HG03565 (cell line): ENCODE results near the gene CRIP2.
A peak's percentile ranks its signal among the peaks of the same experiment; 100 is the strongest.

ENCODE experiments used
- ATAC-seq: cut with Tn5 transposase; IDR thresholded peaks from one replicate; pipeline ENCODE4 v1.9.1; 2021; ENCODE audit warnings: mild to moderate bottlenecking, moderate library complexity; ENCODE audit not compliant: unreplicated experiment

Gene CRIP2

GRCh38 chr14:105475269-105476096 lies 862 bp downstream of the CRIP2 start:
- ATAC-seq = no peak

- no peak for ATAC-seq
These were observed 1.6 kb downstream of the CRIP2 start for GRCh38 chr14:105476097-105476830.

DNA sequence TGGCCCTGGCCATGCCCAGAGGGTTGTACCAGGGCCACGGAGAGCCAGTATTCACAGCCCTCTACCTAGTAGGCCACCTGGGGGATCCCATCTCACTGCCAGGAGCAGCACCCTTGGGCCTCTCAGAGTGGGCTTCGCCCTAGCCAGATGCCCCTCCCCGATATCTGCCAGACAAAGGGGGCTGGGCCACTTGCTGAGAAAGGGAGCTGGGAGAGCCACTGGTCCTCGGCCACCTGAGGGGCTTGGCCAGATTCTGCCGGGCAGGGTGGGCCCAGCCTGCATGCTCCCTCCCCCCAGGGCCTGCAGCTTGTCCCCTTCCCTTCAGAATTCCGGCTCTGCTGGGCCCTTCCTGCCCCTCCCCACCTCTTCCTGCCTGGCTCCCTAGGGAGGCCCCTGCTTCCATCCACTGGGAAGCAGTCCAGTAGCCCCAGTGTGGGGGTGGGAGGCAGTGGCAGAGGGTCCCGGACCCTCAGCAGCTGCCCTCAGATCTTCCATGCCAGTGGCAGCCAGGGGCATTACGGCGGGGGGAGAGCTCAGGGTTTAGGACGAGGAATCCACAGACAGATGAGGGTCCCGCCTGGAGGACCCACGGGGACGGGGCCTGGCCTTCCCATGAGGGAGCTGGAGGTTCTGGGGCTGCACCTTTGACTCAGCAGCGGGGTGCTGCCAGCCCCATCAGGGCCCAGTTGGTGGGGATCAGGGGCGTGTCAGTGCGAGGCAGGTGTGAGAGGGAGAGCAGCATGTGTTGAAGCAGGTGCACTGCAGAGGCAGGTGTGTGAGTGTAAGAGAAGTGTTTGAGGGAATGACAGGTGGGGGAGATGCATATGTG lies 2.4 kb downstream of the CRIP2 start:
- ATAC-seq = no peak

- no peak for ATAC-seq
These were observed 3.2 kb downstream of the CRIP2 start for GRCh38 chr14:105477660-105478397.

DNA sequence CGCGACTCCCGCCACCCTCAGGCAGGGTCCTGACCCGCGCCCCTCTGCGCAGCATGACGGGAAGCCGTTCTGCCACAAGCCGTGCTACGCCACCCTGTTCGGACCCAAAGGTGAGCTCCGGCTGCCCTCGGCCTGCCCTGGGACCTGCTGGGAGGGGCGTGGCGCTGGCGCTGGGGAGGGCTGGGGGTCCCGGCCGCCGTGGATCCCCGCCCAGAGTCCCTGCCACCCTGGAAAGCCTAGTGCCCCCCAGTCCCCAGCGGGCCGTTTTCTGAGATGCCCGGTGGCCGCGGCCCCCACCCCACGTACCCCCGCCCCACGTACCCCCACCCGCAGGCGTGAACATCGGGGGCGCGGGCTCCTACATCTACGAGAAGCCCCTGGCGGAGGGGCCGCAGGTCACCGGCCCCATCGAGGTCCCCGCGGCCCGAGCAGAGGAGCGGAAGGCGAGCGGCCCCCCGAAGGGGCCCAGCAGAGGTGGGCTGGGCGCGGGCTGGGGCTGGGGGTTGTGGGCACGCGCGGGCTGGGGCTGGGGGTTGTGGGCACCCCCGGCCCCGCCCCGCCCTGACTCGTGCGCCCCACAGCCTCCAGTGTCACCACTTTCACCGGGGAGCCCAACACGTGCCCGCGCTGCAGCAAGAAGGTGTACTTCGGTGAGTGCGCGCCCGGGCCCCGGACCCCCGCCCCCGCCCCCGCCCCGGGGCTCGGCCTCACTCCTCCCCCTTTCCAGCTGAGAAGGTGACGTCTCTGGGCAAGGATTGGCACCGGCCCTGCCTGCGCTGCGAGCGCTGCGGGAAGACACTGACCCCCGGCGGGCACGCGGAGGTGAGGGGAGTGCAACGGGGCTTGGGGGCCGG lies 4.0 kb downstream of the CRIP2 start:
- ATAC-seq = no peak

DNA sequence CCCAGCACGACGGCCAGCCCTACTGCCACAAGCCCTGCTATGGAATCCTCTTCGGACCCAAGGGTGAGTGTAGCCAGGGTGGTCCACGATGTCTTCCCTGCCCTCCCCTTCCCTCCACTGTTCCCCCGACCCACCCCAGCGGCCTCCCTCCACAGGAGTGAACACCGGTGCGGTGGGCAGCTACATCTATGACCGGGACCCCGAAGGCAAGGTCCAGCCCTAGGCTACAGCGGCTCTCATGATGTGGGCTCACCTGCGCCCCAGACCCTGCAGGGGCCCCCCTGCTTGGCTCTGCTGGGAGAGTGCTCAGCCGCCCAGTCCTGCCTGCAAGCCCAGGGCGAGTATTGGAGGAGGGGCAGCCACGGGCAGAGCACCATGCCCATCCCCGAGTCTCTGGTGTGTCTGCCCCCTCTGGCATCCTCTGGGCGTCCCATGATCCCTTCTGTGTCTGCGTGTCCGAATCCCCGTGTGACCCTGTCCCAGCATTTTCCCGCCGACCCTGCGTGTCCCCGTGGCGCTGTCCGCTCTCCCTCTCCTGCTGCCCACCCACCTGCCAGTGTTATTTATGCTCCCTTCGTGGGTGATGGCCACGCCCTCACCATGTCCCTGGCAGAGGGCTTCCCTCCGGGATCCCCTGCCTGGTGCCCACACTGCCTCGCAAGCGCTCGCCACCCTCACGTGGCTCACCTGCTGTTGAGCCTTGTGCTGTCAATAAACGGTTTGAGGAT lies 5.0 kb downstream of the CRIP2 start:
- no peak for ATAC-seq

DNA sequence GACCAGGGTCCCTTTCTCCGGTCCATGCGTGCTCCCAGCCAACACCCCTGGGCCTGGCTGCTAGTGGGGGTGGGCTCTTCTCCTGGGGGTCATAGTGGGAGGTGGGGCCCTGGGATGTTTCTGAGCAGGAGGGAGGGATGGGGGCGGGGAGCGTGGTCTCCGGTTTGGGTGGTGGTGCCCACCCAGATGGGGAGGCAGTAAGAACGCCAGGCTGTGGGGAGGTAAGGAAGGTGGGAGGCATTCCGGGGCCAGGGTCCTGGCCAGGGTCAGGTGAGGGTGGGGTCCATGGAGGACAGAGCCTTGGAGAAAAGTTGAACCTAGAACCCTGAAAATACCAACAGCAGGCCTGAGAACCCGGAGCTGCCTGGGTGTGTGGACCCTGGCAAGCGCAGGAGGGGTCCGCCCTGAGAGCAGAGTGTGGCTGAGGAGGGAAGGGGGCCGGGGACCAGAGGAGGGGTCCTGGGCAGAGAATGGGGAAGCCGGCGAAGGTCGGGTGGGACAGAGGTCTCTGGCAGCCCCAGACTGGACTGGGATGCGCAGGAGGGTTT lies 5.7 kb downstream of the CRIP2 start:
- no peak for ATAC-seq

DNA sequence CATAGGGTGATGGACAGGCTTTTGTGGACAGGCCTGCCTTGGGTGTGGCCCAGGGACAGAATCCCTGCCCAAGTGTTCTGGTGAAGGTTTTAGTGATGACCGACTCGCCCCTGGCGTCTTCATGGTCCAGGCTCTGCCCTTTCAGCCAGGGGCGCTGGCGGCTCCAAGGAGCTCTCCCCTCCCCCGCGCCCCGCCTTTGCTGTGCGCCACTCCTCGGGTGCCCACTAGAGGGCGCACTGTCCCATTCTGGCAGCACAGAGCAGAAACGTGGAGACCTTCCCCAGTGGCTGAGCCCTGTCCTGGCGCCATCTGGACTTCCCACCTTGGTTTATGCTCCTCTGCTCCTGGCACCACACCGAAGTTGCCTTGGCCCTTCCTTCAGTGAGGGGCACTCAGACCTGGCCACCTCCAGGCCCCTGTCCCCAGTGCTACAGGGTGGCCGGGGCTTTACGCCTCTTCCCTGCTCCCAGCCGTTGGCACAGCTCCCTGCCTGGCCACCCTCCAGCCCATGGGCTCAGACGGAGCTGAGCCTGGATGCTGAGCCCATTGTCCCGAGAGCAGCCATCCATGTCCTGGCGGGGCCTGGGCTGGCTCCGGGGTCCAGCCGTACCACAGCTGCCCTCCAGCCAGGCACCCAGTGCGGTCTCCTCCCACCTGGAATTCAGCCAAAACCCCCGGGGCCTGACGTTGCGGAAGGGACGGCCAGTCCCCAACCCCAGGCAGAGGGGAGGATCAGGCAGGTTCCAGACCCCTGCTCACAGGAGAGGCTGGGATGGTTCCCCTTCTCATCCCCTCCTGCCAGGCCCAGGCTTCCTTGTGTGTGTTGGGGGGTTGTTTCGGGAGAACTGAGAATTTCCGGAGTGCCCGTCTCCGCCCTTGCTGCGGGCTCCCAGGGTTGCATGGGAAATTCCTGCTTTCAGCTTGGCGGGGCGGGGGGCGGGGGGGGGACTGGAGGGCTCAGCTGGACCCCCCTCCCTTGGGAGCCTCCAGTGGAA lies 6.5 kb downstream of the CRIP2 start:
- ATAC-seq = peak; percentile 38

GRCh38 chr14:105481886-105482457 lies 7.4 kb downstream of the CRIP2 start:
- peak; percentile 37 for ATAC-seq

- ATAC-seq = no peak
These were observed 8.0 kb downstream of the CRIP2 start for GRCh38 chr14:105482486-105483110.

DNA sequence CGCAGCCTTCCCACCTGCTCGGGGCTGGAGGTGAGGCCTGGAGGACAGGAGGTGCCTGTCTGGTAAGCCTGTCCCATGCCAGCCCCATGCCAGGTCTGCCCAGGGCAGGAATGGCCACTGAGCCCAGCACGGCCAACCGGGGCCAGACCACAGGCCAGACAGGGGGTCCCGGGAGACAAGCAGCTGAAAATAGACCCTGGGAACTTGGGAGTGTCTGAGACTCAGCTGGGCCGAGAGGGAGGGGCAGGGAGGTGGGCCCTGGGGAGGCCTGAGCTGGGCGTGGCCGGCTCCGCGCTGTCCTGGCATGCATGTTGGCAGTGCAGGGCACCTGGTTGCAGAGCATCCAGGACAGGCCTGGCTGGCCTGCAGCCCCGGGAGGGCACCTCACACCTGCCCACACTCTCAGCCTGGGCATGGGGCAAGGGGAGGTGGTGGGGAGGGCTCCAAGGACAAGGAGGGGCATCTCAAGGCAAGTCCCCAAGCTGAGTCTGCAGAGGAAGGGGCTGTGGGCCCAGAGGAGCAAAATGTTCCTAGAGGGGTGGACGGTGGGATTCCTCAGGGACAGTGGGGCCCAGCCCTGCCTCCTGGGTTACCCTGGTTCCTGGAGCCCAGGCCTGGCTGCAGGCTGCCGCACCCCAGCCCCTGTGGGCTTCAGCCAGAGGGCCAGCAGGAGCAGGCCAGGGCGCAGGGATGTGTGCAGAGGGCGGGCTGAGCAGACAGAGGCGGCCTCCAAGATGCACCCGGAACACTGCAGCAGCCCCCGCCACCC lies 8.9 kb downstream of the CRIP2 start:
- no peak for ATAC-seq

DNA sequence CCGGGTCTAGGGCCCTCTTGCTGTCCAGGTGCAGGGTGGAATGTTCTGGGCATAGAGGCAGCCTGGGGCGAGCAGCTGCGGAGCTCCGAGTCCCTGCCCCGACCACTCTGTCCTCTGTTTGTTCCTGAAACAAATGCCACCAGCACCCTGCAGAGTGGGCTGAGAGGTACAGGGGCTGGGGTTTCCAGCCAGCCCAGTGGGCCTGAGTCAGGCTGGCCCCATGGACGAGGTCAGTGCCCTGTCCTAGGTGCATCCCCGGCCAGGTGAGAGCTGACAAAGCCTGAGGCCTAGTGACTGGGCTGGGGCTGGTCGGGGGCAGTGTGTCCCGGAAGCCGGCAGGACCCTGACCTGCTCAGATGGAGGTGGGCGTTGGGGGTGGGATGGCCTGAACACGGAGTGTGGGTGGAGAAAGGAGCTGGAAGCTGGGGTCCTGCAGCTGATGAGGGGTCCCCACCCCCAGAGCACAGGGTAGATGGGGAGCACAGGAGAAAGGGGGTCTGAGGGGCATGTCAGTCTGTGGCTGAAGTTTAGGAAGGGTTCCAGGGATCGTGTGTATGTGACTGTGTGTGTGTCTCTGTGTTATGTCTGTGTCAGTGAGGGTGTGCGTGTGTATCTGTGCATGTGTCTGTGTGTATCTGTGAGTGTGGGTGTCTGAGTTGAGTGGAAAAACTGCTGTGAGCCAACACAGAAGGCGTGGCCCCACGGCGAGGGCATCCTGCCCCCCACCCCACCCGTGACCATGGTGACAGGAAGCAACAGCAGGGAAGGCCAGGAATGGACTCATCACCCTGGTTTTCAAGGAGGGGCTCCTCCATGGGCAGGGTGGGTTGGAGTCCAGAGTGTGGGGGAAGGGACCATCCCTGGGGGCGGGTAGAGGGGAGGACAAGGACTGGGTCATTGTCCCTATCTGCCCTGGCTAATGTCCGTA lies 9.7 kb downstream of the CRIP2 start:
- ATAC-seq = no peak

- ATAC-seq = no peak
These were observed 10.4 kb downstream of the CRIP2 start for GRCh38 chr14:105484997-105485393.

DNA sequence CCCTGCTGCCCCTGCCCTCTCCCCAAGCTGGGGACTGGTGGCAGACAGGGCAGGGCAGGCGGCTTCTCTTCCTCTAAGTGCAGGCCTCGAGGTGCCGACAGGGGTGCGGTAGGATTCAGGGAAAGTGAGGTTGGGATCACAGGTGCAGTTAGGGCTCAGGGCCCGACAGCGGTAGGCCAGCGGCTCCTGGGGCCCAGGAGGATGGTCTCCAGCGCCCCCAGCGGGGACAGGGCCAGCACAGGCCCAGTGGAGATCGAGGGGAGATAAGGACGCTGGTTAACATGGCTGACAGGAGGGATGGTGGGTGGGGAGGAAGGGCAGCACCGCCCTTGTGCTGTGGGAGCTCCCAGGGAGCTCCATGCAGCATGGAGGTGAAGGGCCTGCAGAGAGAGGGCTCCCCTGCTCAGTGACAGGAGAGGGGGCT lies 11.1 kb downstream of the CRIP2 start:
- no peak for ATAC-seq
